ENCODE data around the gene OR14K1. TPM values are rescaled to one million over a fixed set of nuclear protein-coding genes. Genes with fewer than 3 reads are reported as not detected.
"Not testable (repeated sequence)": the region's sequence is repeated elsewhere in the genome, so short reads cannot be mapped to it uniquely, and the experiment has no call there.

The OR14K1 gene
- total RNA-seq, 1 donor from 2014 or later, result not detected

GRCh38 chr1:247740721-247741120 is 2.3 kb downstream of the OR14K1 start:
- Histone ChIP-seq H3K4me3 (ENCODE audit: low read depth, low read length) (no peak overlapping the region), H3K36me3 (ENCODE audit: control insufficient read depth, insufficient read depth, low read length) (no peaks in the 10 kb centered on the region), H3K27me3 (ENCODE audit: control insufficient read depth, insufficient read depth, low read length) (no peaks in the 10 kb centered on the region)
- TF ChIP-seq, protein P1, sequence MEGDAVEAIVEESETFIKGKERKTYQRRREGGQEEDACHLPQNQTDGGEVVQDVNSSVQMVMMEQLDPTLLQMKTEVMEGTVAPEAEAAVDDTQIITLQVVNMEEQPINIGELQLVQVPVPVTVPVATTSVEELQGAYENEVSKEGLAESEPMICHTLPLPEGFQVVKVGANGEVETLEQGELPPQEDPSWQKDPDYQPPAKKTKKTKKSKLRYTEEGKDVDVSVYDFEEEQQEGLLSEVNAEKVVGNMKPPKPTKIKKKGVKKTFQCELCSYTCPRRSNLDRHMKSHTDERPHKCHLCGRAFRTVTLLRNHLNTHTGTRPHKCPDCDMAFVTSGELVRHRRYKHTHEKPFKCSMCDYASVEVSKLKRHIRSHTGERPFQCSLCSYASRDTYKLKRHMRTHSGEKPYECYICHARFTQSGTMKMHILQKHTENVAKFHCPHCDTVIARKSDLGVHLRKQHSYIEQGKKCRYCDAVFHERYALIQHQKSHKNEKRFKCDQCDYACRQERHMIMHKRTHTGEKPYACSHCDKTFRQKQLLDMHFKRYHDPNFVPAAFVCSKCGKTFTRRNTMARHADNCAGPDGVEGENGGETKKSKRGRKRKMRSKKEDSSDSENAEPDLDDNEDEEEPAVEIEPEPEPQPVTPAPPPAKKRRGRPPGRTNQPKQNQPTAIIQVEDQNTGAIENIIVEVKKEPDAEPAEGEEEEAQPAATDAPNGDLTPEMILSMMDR (IDR thresholded peaks at IDR 0.05; ENCODE audit: insufficient read depth, low read length, severe bottlenecking), result no peak
- FAIRE-seq (no peak), DNase-seq (ENCODE audit: low read depth) (no peak)

- no peaks in the 10 kb centered on the region for H3K36me3 ChIP-seq (ENCODE audit: control insufficient read depth, insufficient read depth, low read length)
- no peak for FAIRE-seq
These were observed 3.3 kb downstream of the OR14K1 start for GRCh38 chr1:247741756-247742155.

GRCh38 chr1:247742215-247742760 is 3.9 kb downstream of the OR14K1 start:
- not testable (repeated sequence) for H3K27me3 ChIP-seq (ENCODE audit: control insufficient read depth, insufficient read depth, low read length); H3K36me3 ChIP-seq (ENCODE audit: control insufficient read depth, insufficient read depth, low read length); FAIRE-seq; H3K4me3 ChIP-seq (ENCODE audit: low read depth, low read length)
- DNase-seq (ENCODE audit: low read depth), result peak; percentile 21

More at GRCh38 chr1:247741756-247742155, 3.3 kb downstream of the OR14K1 start:
- Histone ChIP-seq H3K4me3 (ENCODE audit: low read depth, low read length) (no peak overlapping the region), H3K27me3 (ENCODE audit: control insufficient read depth, insufficient read depth, low read length) (no peaks in the 10 kb centered on the region)
- TF ChIP-seq, protein P1 (IDR thresholded peaks at IDR 0.05; ENCODE audit: insufficient read depth, low read length, severe bottlenecking), result no peak
- no peak for DNase-seq (ENCODE audit: low read depth)

GRCh38 chr1:247746391-247746935 is 8.0 kb downstream of the OR14K1 start:
- Histone ChIP-seq H3K4me3 (ENCODE audit: low read depth, low read length) (no peak overlapping the region), H3K36me3 (ENCODE audit: control insufficient read depth, insufficient read depth, low read length) (no peaks in the 10 kb centered on the region), H3K27me3 (ENCODE audit: control insufficient read depth, insufficient read depth, low read length) (no peaks in the 10 kb centered on the region)
- DNase-seq (ENCODE audit: low read depth) (no peak), FAIRE-seq (no peak)
- TF ChIP-seq, protein P1 (IDR thresholded peaks at IDR 0.05; ENCODE audit: insufficient read depth, low read length, severe bottlenecking), result no peak

DNA sequence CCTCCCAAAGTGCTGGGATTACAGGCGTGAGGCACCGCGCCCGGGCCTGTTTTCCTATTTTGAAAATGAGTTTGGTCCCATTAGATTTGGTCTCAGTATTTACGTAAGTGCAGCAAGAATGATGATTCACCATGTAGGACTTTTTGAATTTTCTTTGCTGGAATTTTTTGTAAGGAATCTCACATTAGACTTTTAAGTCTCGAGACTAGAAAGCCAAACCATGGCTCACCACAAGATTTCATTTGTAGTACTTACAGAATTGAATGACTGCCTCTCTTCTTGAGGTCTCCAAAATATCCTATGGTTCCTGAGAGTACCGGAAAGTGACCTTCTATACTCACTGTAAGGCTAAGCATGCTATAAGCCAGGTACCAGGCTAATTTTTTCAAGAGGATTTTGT is 9.2 kb downstream of the OR14K1 start:
- no peak for DNase-seq (ENCODE audit: low read depth)
- Histone ChIP-seq H3K36me3 (ENCODE audit: control insufficient read depth, insufficient read depth, low read length) (no peaks in the 10 kb centered on the region), H3K27me3 (ENCODE audit: control insufficient read depth, insufficient read depth, low read length) (no peaks in the 10 kb centered on the region), H3K4me3 (ENCODE audit: low read depth, low read length) (no peak overlapping the region)
- no peak for FAIRE-seq
- TF ChIP-seq, protein P1 (IDR thresholded peaks at IDR 0.05; ENCODE audit: insufficient read depth, low read length, severe bottlenecking), result no peak

DNA sequence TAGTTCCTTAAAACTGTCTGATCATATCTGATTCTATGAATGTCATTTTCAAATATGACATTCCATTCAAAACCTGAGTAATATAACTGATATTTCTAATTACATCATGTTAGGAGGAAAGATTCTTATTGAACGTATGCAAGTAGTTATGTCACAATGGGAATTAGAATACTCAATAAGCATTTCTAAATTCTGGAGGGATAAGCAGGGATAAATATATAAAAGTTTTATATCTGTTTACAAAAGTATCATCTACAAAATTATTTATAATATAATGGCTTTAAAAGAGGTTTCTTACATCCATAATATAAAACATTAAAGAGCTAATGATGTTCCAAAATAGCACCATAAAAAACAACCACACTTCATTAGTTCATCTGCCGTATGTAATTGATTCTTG is 9.6 kb downstream of the OR14K1 start, which contains the start of gene OR14A2:
Gene OR14A2 (minus strand): TSS at position 101 of the 400 bp plus-strand sequence.
- Histone ChIP-seq H3K36me3 (ENCODE audit: control insufficient read depth, insufficient read depth, low read length) (no peaks in the 10 kb centered on the region), H3K27me3 (ENCODE audit: control insufficient read depth, insufficient read depth, low read length) (no peaks in the 10 kb centered on the region), H3K4me3 (ENCODE audit: low read depth, low read length) (no peak within 1 kb of the TSS)
- TF ChIP-seq, protein P1 (IDR thresholded peaks at IDR 0.05; ENCODE audit: insufficient read depth, low read length, severe bottlenecking), result no peak
- no peak for DNase-seq (ENCODE audit: low read depth)
- no peak for FAIRE-seq
